H1 (cell line): Measurements from ENCODE around the gene ASCL2. TPM values are rescaled to one million over a fixed set of nuclear protein-coding genes. Genes with fewer than 3 reads are reported as not detected.

ENCODE experiments used
- RNF2 ChIP-seq: fragments of 200-900, 300-1000 bp; sonication (generic); IDR thresholded peaks from 2 replicates; pipeline ENCODE4 v1.7.1; 2016; ENCODE audit warnings: borderline replicate concordance, low read depth, mild to moderate bottlenecking, antibody characterized with exemption, low read length; ENCODE audit not compliant: poor library complexity, severe bottlenecking; ENCODE audit errors: missing control alignments
- TAF1 ChIP-seq: IDR thresholded peaks from 2 replicates; pipeline ENCODE4 v1.6.1; 2011; ENCODE audit warnings: mild to moderate bottlenecking, low read depth, low read length
- polyA plus RNA-seq, 7 experiments: library from polyadenylated mRNA; depleted of rRNA in 3 of 7; stranded (reverse) in 5 of 7; unstranded in 2 of 7; fragments of >200 nt in 5 of 7; fragments of 200-250 nt in 2 of 7; gene quantifications; 1 replicate in 5 of 7; 2 replicates in 1 of 7; 4 replicates in 1 of 7; pipeline versions ENCODE4 v1.2.1 to v1.2.3, GENCODE V29; 2011 to 2013; ENCODE audit warnings: missing spikeins in 2 of 7, mixed read lengths in 2 of 7
- total RNA-seq: library from RNA; stranded (reverse); fragmentation: NEBNext Ultra II Directional; extraction: Animal tissue kit (Norgen Biotek cat#: 25700); gene quantifications from 2 replicates; pipeline ENCODE4 v1.2.1, GENCODE V29; 2021
- TF ChIP-seq, protein P1 (sequence below): IDR thresholded peaks from 2 replicates; pipeline ENCODE4 v1.6.1; 2011; ENCODE audit warnings: low read length, improper control_type of control experiment

Gene ASCL2
- total and polyA plus RNA-seq, 2 of the 8 experiments (the other 6 are each of a cell fraction or from before 2014, with no cell fraction given) = 0.51 to 0.56 TPM

DNA sequence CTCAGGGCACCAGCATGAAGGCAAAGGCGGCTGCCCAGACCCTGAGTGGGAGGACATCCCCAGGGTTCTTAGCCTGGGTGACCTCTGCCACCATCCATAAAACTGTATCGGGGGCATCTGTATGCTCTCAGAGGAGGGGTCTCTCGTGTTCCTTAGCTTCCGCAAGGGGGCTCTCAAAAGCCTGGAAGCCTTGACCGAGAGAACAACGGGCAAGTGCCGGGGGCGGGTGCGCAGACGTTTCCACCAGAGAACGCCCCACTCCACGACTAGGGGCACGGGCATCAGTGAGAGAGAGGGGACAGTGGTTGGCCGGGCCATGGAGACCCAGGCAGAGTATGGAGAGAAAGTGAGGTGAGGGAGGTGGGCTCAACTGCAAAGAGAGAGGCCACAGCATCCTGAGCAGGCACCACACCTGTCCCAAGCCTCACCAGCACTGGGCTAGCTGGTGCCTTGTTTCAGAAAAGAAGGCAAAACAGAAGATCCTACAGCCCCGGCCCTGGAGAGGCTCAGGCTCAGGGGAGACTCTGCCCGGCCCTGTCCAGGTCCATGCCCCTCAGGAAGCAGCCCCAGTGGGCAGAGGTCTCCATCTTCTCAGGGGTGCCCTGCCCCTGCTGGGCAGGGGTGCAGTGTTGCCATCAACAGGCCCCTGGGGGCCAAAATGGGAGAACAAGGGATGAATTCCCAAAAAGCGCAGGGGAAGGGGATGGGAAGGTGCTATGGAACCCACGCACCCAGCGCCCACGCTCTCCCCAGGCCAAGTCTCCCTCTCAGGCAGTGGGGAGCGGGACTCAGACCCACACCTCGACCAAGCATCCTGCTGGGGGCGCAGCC lies 37.3 kb upstream of the ASCL2 start (continued):
- TF ChIP-seq RNF2 = no peak
- TF ChIP-seq TAF1 = no peak
- TF ChIP-seq, protein P1, sequence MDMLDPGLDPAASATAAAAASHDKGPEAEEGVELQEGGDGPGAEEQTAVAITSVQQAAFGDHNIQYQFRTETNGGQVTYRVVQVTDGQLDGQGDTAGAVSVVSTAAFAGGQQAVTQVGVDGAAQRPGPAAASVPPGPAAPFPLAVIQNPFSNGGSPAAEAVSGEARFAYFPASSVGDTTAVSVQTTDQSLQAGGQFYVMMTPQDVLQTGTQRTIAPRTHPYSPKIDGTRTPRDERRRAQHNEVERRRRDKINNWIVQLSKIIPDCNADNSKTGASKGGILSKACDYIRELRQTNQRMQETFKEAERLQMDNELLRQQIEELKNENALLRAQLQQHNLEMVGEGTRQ = no peak
